B cell (primary cell): ENCODE measurements around the gene UGT1A6. TPM values are rescaled to one million over a fixed set of nuclear protein-coding genes. Genes with fewer than 3 reads are reported as not detected.
"Not testable (repeated sequence)": the region's sequence is repeated elsewhere in the genome, so short reads cannot be mapped to it uniquely, and the experiment has no call there.

Experiments
- ATAC-seq: fragments of 200-7000 bp; cut with Tn5 transposase; one replicate; pipeline ENCODE4 v1.10.0; 2021; ENCODE audit warnings: low read depth, mild to moderate bottlenecking, moderate number of reproducible peaks, moderate library complexity
- CTCF ChIA-PET: fragments of 350-600 bp; sonication (Branson Sonifier 250); formaldehyde crosslinking; loops from one replicate; lab custom pipeline; 2021; ENCODE audit warnings: antibody characterized with exemption, inconsistent platforms; lab: Charles Lee
- POLR2A ChIA-PET: fragments of 350-600 bp; sonication (Branson Sonifier 250); formaldehyde crosslinking; loops from one replicate; lab custom pipeline; 2021; ENCODE audit warnings: antibody characterized with exemption; lab: Charles Lee
- DNase-seq: peaks from one replicate; pipeline ENCODE4 v3.0.0; 2013
- H2AFZ ChIP-seq: 2 replicates; pipeline ENCODE4 v1.6.1; 2012; ENCODE audit warnings: mild to moderate bottlenecking, low read depth, low read length; ENCODE audit not compliant: insufficient read depth, poor library complexity, severe bottlenecking
- H3K27ac ChIP-seq, 2 donors: 1 replicate in 1 of 2; 2 replicates in 1 of 2; pipeline ENCODE4 v1.5.1; 2012 to 2013; ENCODE audit warnings: low read length in 2 of 2, mild to moderate bottlenecking in 2 of 2, moderate library complexity in 1 of 2
- H3K27me3 ChIP-seq, 4 experiments: fragments of 200-600 bp in 1 of 4; sonication (generic) in 1 of 4; replicated peaks in 1 of 4; 1 replicate in 2 of 4; 2 replicates in 2 of 4; pipeline versions ENCODE4 v1.6.1 to v1.7.0; 2013 to 2016; ENCODE audit warnings: low read length in 3 of 4, mild to moderate bottlenecking in 2 of 4, mixed read lengths in 1 of 4, moderate library complexity in 1 of 4; ENCODE audit not compliant: insufficient read depth in 4 of 4, control insufficient read depth in 3 of 4; ENCODE audit errors: control extremely low read depth in 1 of 4
- H3K36me3 ChIP-seq, 2 experiments: replicated peaks in 1 of 2; 1 replicate in 1 of 2; 2 replicates in 1 of 2; pipeline versions ENCODE4 v1.6.1 to v1.7.1; 2013; ENCODE audit warnings: low read length in 1 of 2; ENCODE audit not compliant: insufficient read depth in 2 of 2, control insufficient read depth in 1 of 2; ENCODE audit errors: control extremely low read depth in 1 of 2, extremely low read depth in 1 of 2
- H3K4me1 ChIP-seq, 2 donors: fragments of 200-600 bp in 1 of 2; sonication (generic) in 1 of 2; 1 replicate in 1 of 2; 2 replicates in 1 of 2; pipeline versions ENCODE4 v1.5.1 to v1.6.1; 2013 to 2017; ENCODE audit warnings: low read length in 2 of 2; ENCODE audit not compliant: control insufficient read depth in 2 of 2, insufficient read depth in 2 of 2
- H3K4me2 ChIP-seq: replicated peaks from 2 replicates; pipeline ENCODE3; 2012; ENCODE audit warnings: mild to moderate bottlenecking, low read depth, low read length; ENCODE audit not compliant: poor library complexity, severe bottlenecking
- H3K4me3 ChIP-seq, 5 experiments: fragments of 200-600 bp in 1 of 5; sonication (generic) in 1 of 5; 1 replicate in 3 of 5; 2 replicates in 2 of 5; pipeline versions ENCODE4 v1.5.1 to v1.7.0; 2011 to 2016; ENCODE audit warnings: low read length in 4 of 5, mild to moderate bottlenecking in 4 of 5, low read depth in 2 of 5, control low read depth in 1 of 5, moderate library complexity in 1 of 5; ENCODE audit not compliant: insufficient read depth in 1 of 5; ENCODE audit errors: control extremely low read depth in 1 of 5, extremely low read depth in 1 of 5
- H3K79me2 ChIP-seq: fragments of 200-600 bp; sonication (generic); one replicate; pipeline ENCODE4 v1.6.0; 2016; ENCODE audit warnings: low read length; ENCODE audit not compliant: control insufficient read depth, insufficient read depth
- H3K9ac ChIP-seq: fragments of 200-600 bp; sonication (generic); 2 replicates; pipeline ENCODE4 v1.6.1; 2017; ENCODE audit warnings: mild to moderate bottlenecking, low read length, moderate library complexity
- H3K9me3 ChIP-seq, 3 donors: one replicate each; pipeline versions ENCODE4 v1.6.1 to v1.7.1; 2013; ENCODE audit warnings: low read length in 2 of 3; ENCODE audit not compliant: control insufficient read depth in 2 of 3, insufficient read depth in 1 of 3; ENCODE audit errors: control extremely low read depth in 1 of 3
- H4K20me1 ChIP-seq: 2 replicates; pipeline ENCODE4 v1.6.0; 2012; ENCODE audit warnings: mild to moderate bottlenecking, low read length; ENCODE audit not compliant: insufficient read depth, control insufficient read depth, poor library complexity, severe bottlenecking
- H3K27ac Mint-ChIP-seq: one replicate; pipeline ENCODE4 v1.8.0; 2021; ENCODE audit warnings: mixed read lengths
- H3K27me3 Mint-ChIP-seq: one replicate; pipeline ENCODE4 v1.8.0; 2021; ENCODE audit warnings: mixed read lengths
- H3K4me1 Mint-ChIP-seq: one replicate; pipeline ENCODE4 v1.8.0; 2021; ENCODE audit warnings: mixed read lengths
- H3K4me3 Mint-ChIP-seq: one replicate; pipeline ENCODE4 v1.8.0; 2021; ENCODE audit warnings: mixed read lengths
- H3K9me3 Mint-ChIP-seq: one replicate; pipeline ENCODE4 v1.8.0; 2022; ENCODE audit warnings: mixed read lengths; ENCODE audit not compliant: insufficient read depth
- CTCF ChIP-seq: fragments of 200-600 bp; IDR thresholded peaks from one replicate; pipeline ENCODE4 v1.8.0; 2022; ENCODE audit warnings: antibody characterized with exemption, mild to moderate bottlenecking
- EZH2 ChIP-seq: IDR thresholded peaks from 2 replicates; pipeline ENCODE4 v1.6.1; 2012; ENCODE audit warnings: borderline replicate concordance, low read depth, mild to moderate bottlenecking, moderate library complexity, low read length; ENCODE audit not compliant: insufficient read depth, poor library complexity, severe bottlenecking
- WGBS: methylation state at CpG from one replicate; pipeline ENCODE4 v1.1.5; 2013; ENCODE audit warnings: missing lambda C conversion rate; ENCODE audit not compliant: insufficient coverage; 5-methylcytosine and 5-hydroxymethylcytosine counted together
- intact Hi-C: fragments of 100-400 bp; cut with micrococcal nuclease; formaldehyde crosslinking; loops from one replicate; pipeline ENCODE4 v1.10.0; 2022
- polyA plus RNA-seq: library from polyadenylated mRNA; depleted of rRNA; stranded (reverse); fragments of >200 nt; gene quantifications from 2 replicates; pipeline ENCODE4 v1.2.3, GENCODE V29; 2012
- total RNA-seq, 2 donors: library from RNA; stranded (reverse); fragments of 120-200 nt in 1 of 2; gene quantifications; 1 replicate in 1 of 2; 2 replicates in 1 of 2; pipeline versions ENCODE4 v1.2.3 to v1.2.4, GENCODE V29; 2013 to 2022

The UGT1A6 gene
- total and polyA plus RNA-seq, 2 donors (not counting 1 experiment from before 2014, with no cell fraction given), result not detected

- Histone ChIP-seq H3K9ac (no peak overlapping the region), H2AFZ (no peak overlapping the region), H3K4me2 (no peak overlapping the region), H3K36me3 (no peaks in the 10 kb centered on the region), H3K4me3 (no peak overlapping the region), H3K27me3 (peaks cover 0 to 3% (median 0%) of the 10 kb centered on the region in 4 experiments), H3K27ac (no peak overlapping the region), H3K79me2 (no peaks in the 10 kb centered on the region), H3K9me3 (peaks cover 1 to 14% (median 8%) of the 10 kb centered on the region in 3 donors), H4K20me1 (no peaks in the 10 kb centered on the region), H3K4me1 (no peaks in the 10 kb centered on the region)
- intact Hi-C loops, result no loop called here
- Mint-ChIP-seq H3K4me1 (no peaks in the 10 kb centered on the region), H3K27ac (no peak overlapping the region), H3K9me3 (peaks cover 4% of the 10 kb centered on the region), H3K27me3 (peaks cover 40% of the 10 kb centered on the region), H3K4me3 (no peak overlapping the region)
- CTCF ChIA-PET, result no interaction called here
- WGBS, result 87% methylated on average over 7 of the region's 10 CpGs
- no peak for TF ChIP-seq EZH2
- ATAC-seq, result no peak
- POLR2A ChIA-PET, result no interaction called here
- no peak for DNase-seq
Measured at GRCh38 chr2:233746475-233747282, 54.0 kb downstream of the UGT1A6 start.

DNA sequence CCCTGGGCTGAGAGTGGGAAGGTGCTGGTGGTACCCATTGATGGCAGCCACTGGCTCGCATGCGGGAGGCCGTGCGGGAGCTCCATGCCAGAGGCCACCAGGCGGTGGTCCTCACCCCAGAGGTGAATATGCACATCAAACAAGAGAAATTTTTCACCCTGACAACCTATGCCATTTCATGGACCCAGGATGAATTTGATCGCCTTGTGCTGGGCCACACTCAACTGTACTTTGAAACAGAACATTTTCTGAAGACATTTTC, 54.5 kb downstream of the UGT1A6 start:
- 92% methylated on average over 6 of the region's 6 CpGs for WGBS
- H3K27ac Mint-ChIP-seq, result no peak overlapping the region
- peaks cover 4% of the 10 kb centered on the region for H3K9me3 Mint-ChIP-seq
- ATAC-seq (no peak), DNase-seq (no peak)
- no peak overlapping the region for H3K4me3 Mint-ChIP-seq
- Histone ChIP-seq H3K9ac (no peak overlapping the region), H2AFZ (no peak overlapping the region), H4K20me1 (no peaks in the 10 kb centered on the region), H3K4me2 (no peak overlapping the region), H3K27me3 (peaks cover 0 to 3% (median 0%) of the 10 kb centered on the region in 4 experiments), H3K36me3 (no peaks in the 10 kb centered on the region), H3K27ac (no peak overlapping the region), H3K4me3 (no peak overlapping the region), H3K4me1 (no peaks in the 10 kb centered on the region), H3K79me2 (no peaks in the 10 kb centered on the region), H3K9me3 (peaks cover 1 to 14% (median 8%) of the 10 kb centered on the region in 3 donors)
- TF ChIP-seq CTCF (no peak), EZH2 (no peak)
- ChIA-PET CTCF (no interaction called here), POLR2A (no interaction called here)
- intact Hi-C loops, result no loop called here
- no peaks in the 10 kb centered on the region for H3K4me1 Mint-ChIP-seq
- peaks cover 35% of the 10 kb centered on the region for H3K27me3 Mint-ChIP-seq

GRCh38 chr2:233750689-233751088, 58.0 kb downstream of the UGT1A6 start:
- H2AFZ ChIP-seq, H3K27ac ChIP-seq, H3K4me2 ChIP-seq, CTCF ChIA-PET, H3K4me1 ChIP-seq, intact Hi-C loops, H3K4me1 Mint-ChIP-seq, H3K4me3 ChIP-seq, DNase-seq, POLR2A ChIA-PET, H3K9me3 Mint-ChIP-seq, H3K27me3 ChIP-seq, H3K9ac ChIP-seq, ATAC-seq, H3K36me3 ChIP-seq, H4K20me1 ChIP-seq, H3K4me3 Mint-ChIP-seq, H3K27ac Mint-ChIP-seq, H3K79me2 ChIP-seq: not testable (repeated sequence)
- peaks cover 36% of the 10 kb centered on the region for H3K27me3 Mint-ChIP-seq
- H3K9me3 ChIP-seq, result peaks cover 1 to 16% (median 8%) of the 10 kb centered on the region in 3 donors
- WGBS, result 100% methylated on average over 1 of the region's 2 CpGs
